RWPE1 (cell line): Measurements from ENCODE around the gene MANBA.

Source experiments
- CTCF ChIA-PET: fragments of 350-600 bp; sonication (Branson Sonifier 250); formaldehyde crosslinking; extraction: SDS; loops from one replicate; lab custom pipeline; 2021; lab: Yijun Ruan, JAX
- POLR2A ChIA-PET: fragments of 400-600 bp; formaldehyde crosslinking; extraction: SDS; loops from one replicate; lab custom pipeline; 2020; ENCODE audit warnings: antibody characterized with exemption; ENCODE audit not compliant: low non-redundant PET; lab: Yijun Ruan, JAX
- DNase-seq: peaks from one replicate; pipeline ENCODE4 v3.0.0; 2012; ENCODE audit warnings: low spot score
- H3K27ac ChIP-seq: fragments of 450-650 bp; 2 replicates; pipeline ENCODE4 v1.5.1; 2017
- CTCF ChIP-seq: fragments of 450-650 bp; conservative IDR thresholded peaks from 2 replicates; pipeline ENCODE4 v1.5.1; 2017; ENCODE audit warnings: low read depth, mild to moderate bottlenecking

The MANBA gene

GRCh38 chr4:102786279-102786678, 25.5 kb upstream of the MANBA start:
- DNase-seq, result no peak
- H3K27ac ChIP-seq, result no peak overlapping the region
- POLR2A ChIA-PET, result no interaction called here
- TF ChIP-seq CTCF, result no peak
- CTCF ChIA-PET, result interaction anchor here (0.7 kb wide), 1 partner anchor 151 kb away, joined by 3 read pairs; no protein-coding TSS in a partner anchor

GRCh38 chr4:102783006-102783405, 22.2 kb upstream of the MANBA start:
- ChIA-PET POLR2A (no interaction called here), CTCF (interaction anchor here (1.4 kb wide), 1 partner anchor 10 kb away, joined by 4 read pairs; no protein-coding TSS in a partner anchor)
- no peak for TF ChIP-seq CTCF
- DNase-seq, result no peak
- peak overlapping the region; percentile 35; the same call in 1 of the 2 replicates for H3K27ac ChIP-seq

- POLR2A ChIA-PET, result no interaction called here
- no peak overlapping the region for H3K27ac ChIP-seq
- TF ChIP-seq CTCF, result no peak
- DNase-seq, result no peak
- CTCF ChIA-PET, result no interaction called here
Measured at GRCh38 chr4:102781570-102781969, 20.8 kb upstream of the MANBA start.

- ChIA-PET POLR2A (no interaction called here), CTCF (interaction anchor here (0.5 to 0.6 kb wide), 2 partner anchors 313 to 388 kb away, joined by 3 to 5 read pairs; no protein-coding TSS in a partner anchor)
- no peak for TF ChIP-seq CTCF
- peak; percentile 86 for DNase-seq
- no peak overlapping the region for H3K27ac ChIP-seq
Measured at GRCh38 chr4:102780476-102781144, 19.8 kb upstream of the MANBA start.

GRCh38 chr4:102779204-102779603, 18.4 kb upstream of the MANBA start:
- CTCF ChIA-PET, result no interaction called here

GRCh38 chr4:102778720-102779119, 18.0 kb upstream of the MANBA start:
- ChIA-PET POLR2A (no interaction called here), CTCF (no interaction called here)
- no peak for DNase-seq
- TF ChIP-seq CTCF, result no peak
- H3K27ac ChIP-seq, result no peak overlapping the region

More at GRCh38 chr4:102779204-102779603, 18.4 kb upstream of the MANBA start:
- no peak for TF ChIP-seq CTCF
- DNase-seq, result no peak
- POLR2A ChIA-PET, result no interaction called here
- H3K27ac ChIP-seq, result no peak overlapping the region
